NCI-H2107 (cell line): ENCODE data around the gene LHPP.

ENCODE experiments used
- DNase-seq: peaks from one replicate; lab custom pipeline; 2025; lab: John Stamatoyannopoulos, UW

LHPP gene

GRCh38 chr10:124447751-124448466 is 13.7 kb upstream of the LHPP start:
- no peak for DNase-seq

- DNase-seq = no peak
These were observed 12.9 kb upstream of the LHPP start for GRCh38 chr10:124448696-124449169.

- no peak for DNase-seq
These were observed 12.2 kb upstream of the LHPP start for GRCh38 chr10:124449170-124450011.

- no peak for DNase-seq
These were observed 11.4 kb upstream of the LHPP start, which contains the start of gene NKX1-2 for GRCh38 chr10:124450012-124450782. Gene NKX1-2, minus strand, starts transcription at chr10:124450035. Its CDS starts 92 bp downstream, at chr10:124449943.

GRCh38 chr10:124450783-124451057 is 10.9 kb upstream of the LHPP start:
- no peak for DNase-seq

GRCh38 chr10:124451276-124451675 is 10.3 kb upstream of the LHPP start:
- no peak for DNase-seq

GRCh38 chr10:124453960-124454610 is 7.5 kb upstream of the LHPP start:
- DNase-seq = no peak

- no peak for DNase-seq
These were observed 6.2 kb upstream of the LHPP start for GRCh38 chr10:124455441-124455840.

- no peak for DNase-seq
These were observed 3.1 kb upstream of the LHPP start for GRCh38 chr10:124458473-124458872.

- no peak for DNase-seq
These were observed 2.7 kb upstream of the LHPP start for GRCh38 chr10:124458889-124459288.

GRCh38 chr10:124459395-124459794 is 2.2 kb upstream of the LHPP start:
- no peak for DNase-seq

GRCh38 chr10:124460144-124460543 is 1.5 kb upstream of the LHPP start:
- DNase-seq = no peak

- DNase-seq = no peak
These were observed 699 bp downstream of the LHPP start for GRCh38 chr10:124462348-124462695.

- no peak for DNase-seq
These were observed 2.7 kb downstream of the LHPP start for GRCh38 chr10:124464028-124464965.

GRCh38 chr10:124465003-124465776 is 3.6 kb downstream of the LHPP start:
- no peak for DNase-seq

GRCh38 chr10:124465777-124466488 is 4.3 kb downstream of the LHPP start:
- DNase-seq = no peak

- DNase-seq = no peak
These were observed 5.5 kb downstream of the LHPP start for GRCh38 chr10:124467165-124467564.

- DNase-seq = no peak
These were observed 7.0 kb downstream of the LHPP start for GRCh38 chr10:124468624-124469023.

GRCh38 chr10:124469956-124470484 is 8.4 kb downstream of the LHPP start:
- no peak for DNase-seq
